Measurements from ENCODE around the gene ANXA6. TPM values are rescaled to one million over a fixed set of nuclear protein-coding genes. Genes with fewer than 3 reads are reported as not detected.

ANXA6 gene
- total and polyA plus RNA-seq, 5 donors from 2014 or later: 171 to 364 (median 290) TPM

GRCh38 chr5:151122828-151123227 is 34.8 kb downstream of the ANXA6 start:
- no peak overlapping the region for H3K27ac ChIP-seq (ENCODE audit: insufficient read depth, low read length, poor library complexity, severe bottlenecking)
- H3K4me1 ChIP-seq (ENCODE audit: control insufficient read depth, insufficient read depth, low read length, poor library complexity, severe bottlenecking): peaks cover 10% of the 10 kb centered on the region
- H3K4me3 ChIP-seq (ENCODE audit: low read depth, low read length): no peak overlapping the region
- H3K27me3 ChIP-seq (ENCODE audit: control insufficient read depth, insufficient read depth, low read length): no peaks in the 10 kb centered on the region
- Mint-ChIP-seq H3K36me3 (peaks cover 49% of the 10 kb centered on the region), H3K9me3 (no peaks in the 10 kb centered on the region), H3K27ac (no peak overlapping the region), H3K27me3 (no peaks in the 10 kb centered on the region), H3K4me3 (no peak overlapping the region), H3K4me1 (peaks cover 10 to 27% (median 20%) of the 10 kb centered on the region in 4 donors)
- no peaks in the 10 kb centered on the region for H3K9me3 ChIP-seq (ENCODE audit: control insufficient read depth in 2 of 2, low read length in 2 of 2)
- H3K36me3 ChIP-seq (ENCODE audit: control insufficient read depth, insufficient read depth, low read length): peaks cover 93% of the 10 kb centered on the region
- DNase-seq (no peak), ATAC-seq (ENCODE audit: low read depth in 2 of 2) (no peak)

DNA sequence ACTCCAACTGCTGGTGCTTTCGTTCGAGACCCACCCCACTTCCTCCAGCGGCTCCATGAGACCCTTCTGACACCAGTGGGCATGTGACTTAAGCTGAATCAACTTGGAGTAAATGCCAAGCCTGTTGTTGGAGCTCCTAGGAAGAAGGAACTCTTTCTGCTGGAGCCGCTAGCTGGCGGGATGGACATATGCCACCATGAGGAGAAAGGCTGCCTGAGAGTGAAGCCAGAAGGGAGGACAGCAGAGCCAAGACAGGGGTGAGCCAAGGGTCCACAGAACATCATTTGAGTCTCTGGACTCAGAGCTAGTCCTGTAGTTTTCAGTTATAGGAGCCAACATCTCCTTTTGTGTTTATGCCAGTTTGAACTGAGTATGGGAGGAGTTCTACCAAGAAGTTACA is 35.9 kb downstream of the ANXA6 start:
- peaks cover 9 to 19% (median 14%) of the 10 kb centered on the region in 4 donors for H3K4me1 Mint-ChIP-seq

GRCh38 chr5:151121095-151121494 is 36.5 kb downstream of the ANXA6 start:
- no peak for ATAC-seq (ENCODE audit: low read depth in 2 of 2)
- H3K9me3 ChIP-seq (ENCODE audit: control insufficient read depth in 2 of 2, low read length in 2 of 2): no peaks in the 10 kb centered on the region
- peaks cover 50% of the 10 kb centered on the region for H3K36me3 Mint-ChIP-seq
- no peaks in the 10 kb centered on the region for H3K9me3 Mint-ChIP-seq
- DNase-seq: no peak
- peaks cover 7 to 15% (median 10%) of the 10 kb centered on the region in 4 donors for H3K4me1 Mint-ChIP-seq
- H3K27ac Mint-ChIP-seq: peak overlapping the region in 1 of 3 donors; percentile 64
- peaks cover 6% of the 10 kb centered on the region for H3K4me1 ChIP-seq (ENCODE audit: control insufficient read depth, insufficient read depth, low read length, poor library complexity, severe bottlenecking)
- H3K4me3 Mint-ChIP-seq: no peak overlapping the region
- no peaks in the 10 kb centered on the region for H3K27me3 ChIP-seq (ENCODE audit: control insufficient read depth, insufficient read depth, low read length)
- H3K27me3 Mint-ChIP-seq: no peaks in the 10 kb centered on the region
- no peak overlapping the region for H3K4me3 ChIP-seq (ENCODE audit: low read depth, low read length)
- peaks cover 96% of the 10 kb centered on the region for H3K36me3 ChIP-seq (ENCODE audit: control insufficient read depth, insufficient read depth, low read length)
- H3K27ac ChIP-seq (ENCODE audit: insufficient read depth, low read length, poor library complexity, severe bottlenecking): no peak overlapping the region

More for the DNA sequence above, 35.9 kb downstream of the ANXA6 start:
- H3K4me3 Mint-ChIP-seq: no peak overlapping the region
- peaks cover 51% of the 10 kb centered on the region for H3K36me3 Mint-ChIP-seq
- DNase-seq: no peak
- no peaks in the 10 kb centered on the region for H3K27me3 ChIP-seq (ENCODE audit: control insufficient read depth, insufficient read depth, low read length)
- no peak overlapping the region for H3K27ac Mint-ChIP-seq
- H3K9me3 Mint-ChIP-seq: no peaks in the 10 kb centered on the region
- no peaks in the 10 kb centered on the region for H3K9me3 ChIP-seq (ENCODE audit: control insufficient read depth in 2 of 2, low read length in 2 of 2)
- peaks cover 94% of the 10 kb centered on the region for H3K36me3 ChIP-seq (ENCODE audit: control insufficient read depth, insufficient read depth, low read length)
- H3K27ac ChIP-seq (ENCODE audit: insufficient read depth, low read length, poor library complexity, severe bottlenecking): no peak overlapping the region
- H3K27me3 Mint-ChIP-seq: no peaks in the 10 kb centered on the region
- H3K4me3 ChIP-seq (ENCODE audit: low read depth, low read length): no peak overlapping the region
- H3K4me1 ChIP-seq (ENCODE audit: control insufficient read depth, insufficient read depth, low read length, poor library complexity, severe bottlenecking): peaks cover 10% of the 10 kb centered on the region
- ATAC-seq (ENCODE audit: low read depth in 2 of 2): no peak

DNA sequence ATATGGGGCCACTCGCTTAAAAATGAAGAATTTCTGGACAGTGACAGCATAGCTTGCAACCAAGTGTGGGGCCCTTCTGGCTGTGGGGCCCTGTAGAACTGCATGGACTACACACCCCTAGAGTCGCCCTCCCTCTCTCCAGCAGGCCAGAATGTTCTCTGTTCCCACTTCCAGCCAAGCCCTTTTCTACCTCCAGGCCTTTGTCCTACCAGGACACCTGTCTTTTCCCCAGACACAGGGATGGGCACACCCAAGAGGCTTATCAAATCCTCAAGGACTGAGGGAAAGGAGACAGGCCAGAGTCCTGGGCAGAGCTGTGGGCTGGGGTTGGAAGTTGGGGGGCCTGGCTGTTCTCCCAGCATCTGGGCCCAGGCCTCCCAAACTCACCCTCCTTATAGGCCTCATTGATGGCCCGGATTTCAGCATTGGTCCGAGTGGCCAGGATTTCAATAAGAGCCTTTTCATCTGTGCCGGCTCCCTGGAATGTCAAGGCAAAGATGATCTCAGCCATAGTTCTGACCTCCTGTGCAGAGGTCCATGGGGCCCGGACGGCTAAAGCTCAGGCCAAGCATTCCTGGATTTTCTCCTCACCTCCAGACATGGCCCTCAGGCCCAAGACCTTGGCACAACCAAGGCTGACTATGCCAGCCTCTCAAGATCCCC is 38.5 kb downstream of the ANXA6 start:
- Mint-ChIP-seq H3K9me3 (no peaks in the 10 kb centered on the region), H3K36me3 (peaks cover 42% of the 10 kb centered on the region), H3K27ac (peak overlapping the region; percentile 56 to 81 (median 80)), H3K4me1 (peaks cover 5 to 10% (median 9%) of the 10 kb centered on the region in 4 donors), H3K4me3 (no peak overlapping the region), H3K27me3 (no peaks in the 10 kb centered on the region)
- Histone ChIP-seq H3K27ac (ENCODE audit: insufficient read depth, low read length, poor library complexity, severe bottlenecking) (no peak overlapping the region), H3K27me3 (ENCODE audit: control insufficient read depth, insufficient read depth, low read length) (no peaks in the 10 kb centered on the region), H3K4me3 (ENCODE audit: low read depth, low read length) (no peak overlapping the region), H3K4me1 (ENCODE audit: control insufficient read depth, insufficient read depth, low read length, poor library complexity, severe bottlenecking) (peaks cover 3% of the 10 kb centered on the region), H3K9me3 (ENCODE audit: control insufficient read depth in 2 of 2, low read length in 2 of 2) (no peaks in the 10 kb centered on the region), H3K36me3 (ENCODE audit: control insufficient read depth, insufficient read depth, low read length) (peaks cover 93% of the 10 kb centered on the region)
- ATAC-seq (ENCODE audit: low read depth in 2 of 2) (no peak), DNase-seq (no peak)

- Mint-ChIP-seq H3K27me3 (no peaks in the 10 kb centered on the region), H3K9me3 (no peaks in the 10 kb centered on the region), H3K36me3 (peaks cover 43% of the 10 kb centered on the region), H3K4me3 (no peak overlapping the region), H3K27ac (peak overlapping the region in 1 of 3 donors; percentile 26), H3K4me1 (peaks cover 5 to 10% (median 10%) of the 10 kb centered on the region in 4 donors)
- DNase-seq: peak; percentile 58 to 68 (median 61)
- Histone ChIP-seq H3K4me3 (ENCODE audit: low read depth, low read length) (no peak overlapping the region), H3K27ac (ENCODE audit: insufficient read depth, low read length, poor library complexity, severe bottlenecking) (no peak overlapping the region), H3K9me3 (ENCODE audit: control insufficient read depth in 2 of 2, low read length in 2 of 2) (no peaks in the 10 kb centered on the region), H3K4me1 (ENCODE audit: control insufficient read depth, insufficient read depth, low read length, poor library complexity, severe bottlenecking) (peaks cover 3% of the 10 kb centered on the region), H3K27me3 (ENCODE audit: control insufficient read depth, insufficient read depth, low read length) (no peaks in the 10 kb centered on the region), H3K36me3 (ENCODE audit: control insufficient read depth, insufficient read depth, low read length) (peaks cover 88% of the 10 kb centered on the region)
- ATAC-seq (ENCODE audit: low read depth in 2 of 2): peak; percentile 69 to 71
Measured at GRCh38 chr5:151115272-151115905, 42.2 kb downstream of the ANXA6 start.

GRCh38 chr5:151113651-151114050 is 43.9 kb downstream of the ANXA6 start:
- H3K27ac ChIP-seq (ENCODE audit: insufficient read depth, low read length, poor library complexity, severe bottlenecking): no peak overlapping the region
- H3K36me3 ChIP-seq (ENCODE audit: control insufficient read depth, insufficient read depth, low read length): peaks cover 88% of the 10 kb centered on the region
- Mint-ChIP-seq H3K4me3 (no peak overlapping the region), H3K27ac (no peak overlapping the region), H3K9me3 (no peaks in the 10 kb centered on the region), H3K4me1 (peaks cover 3 to 10% (median 7%) of the 10 kb centered on the region in 4 donors), H3K36me3 (peaks cover 47% of the 10 kb centered on the region), H3K27me3 (no peaks in the 10 kb centered on the region)
- no peak overlapping the region for H3K4me3 ChIP-seq (ENCODE audit: low read depth, low read length)
- H3K9me3 ChIP-seq (ENCODE audit: control insufficient read depth in 2 of 2, low read length in 2 of 2): no peaks in the 10 kb centered on the region
- no peak for DNase-seq
- ATAC-seq (ENCODE audit: low read depth in 2 of 2): no peak
- peaks cover 3% of the 10 kb centered on the region for H3K4me1 ChIP-seq (ENCODE audit: control insufficient read depth, insufficient read depth, low read length, poor library complexity, severe bottlenecking)
- no peaks in the 10 kb centered on the region for H3K27me3 ChIP-seq (ENCODE audit: control insufficient read depth, insufficient read depth, low read length)

GRCh38 chr5:151110992-151111391 is 46.6 kb downstream of the ANXA6 start:
- Mint-ChIP-seq H3K36me3 (peaks cover 55% of the 10 kb centered on the region), H3K9me3 (no peaks in the 10 kb centered on the region), H3K27me3 (no peaks in the 10 kb centered on the region), H3K4me1 (peaks cover 4 to 10% (median 8%) of the 10 kb centered on the region in 4 donors), H3K27ac (peak overlapping the region in 1 of 3 donors; percentile 60), H3K4me3 (no peak overlapping the region)
- ATAC-seq (ENCODE audit: low read depth in 2 of 2) (no peak), DNase-seq (no peak)
- H3K27me3 ChIP-seq (ENCODE audit: control insufficient read depth, insufficient read depth, low read length): no peaks in the 10 kb centered on the region
- H3K4me3 ChIP-seq (ENCODE audit: low read depth, low read length): no peak overlapping the region
- no peaks in the 10 kb centered on the region for H3K9me3 ChIP-seq (ENCODE audit: control insufficient read depth in 2 of 2, low read length in 2 of 2)
- peaks cover 3% of the 10 kb centered on the region for H3K4me1 ChIP-seq (ENCODE audit: control insufficient read depth, insufficient read depth, low read length, poor library complexity, severe bottlenecking)
- H3K36me3 ChIP-seq (ENCODE audit: control insufficient read depth, insufficient read depth, low read length): peaks cover 88% of the 10 kb centered on the region
- H3K27ac ChIP-seq (ENCODE audit: insufficient read depth, low read length, poor library complexity, severe bottlenecking): no peak overlapping the region
